Fibroblast of skin of right quadriceps (primary cell): ENCODE measurements around the gene FSIP1.

Source experiments
- DNase-seq: peaks from one replicate; pipeline ENCODE4 v3.0.0-alpha.2; 2013

Gene FSIP1

DNA sequence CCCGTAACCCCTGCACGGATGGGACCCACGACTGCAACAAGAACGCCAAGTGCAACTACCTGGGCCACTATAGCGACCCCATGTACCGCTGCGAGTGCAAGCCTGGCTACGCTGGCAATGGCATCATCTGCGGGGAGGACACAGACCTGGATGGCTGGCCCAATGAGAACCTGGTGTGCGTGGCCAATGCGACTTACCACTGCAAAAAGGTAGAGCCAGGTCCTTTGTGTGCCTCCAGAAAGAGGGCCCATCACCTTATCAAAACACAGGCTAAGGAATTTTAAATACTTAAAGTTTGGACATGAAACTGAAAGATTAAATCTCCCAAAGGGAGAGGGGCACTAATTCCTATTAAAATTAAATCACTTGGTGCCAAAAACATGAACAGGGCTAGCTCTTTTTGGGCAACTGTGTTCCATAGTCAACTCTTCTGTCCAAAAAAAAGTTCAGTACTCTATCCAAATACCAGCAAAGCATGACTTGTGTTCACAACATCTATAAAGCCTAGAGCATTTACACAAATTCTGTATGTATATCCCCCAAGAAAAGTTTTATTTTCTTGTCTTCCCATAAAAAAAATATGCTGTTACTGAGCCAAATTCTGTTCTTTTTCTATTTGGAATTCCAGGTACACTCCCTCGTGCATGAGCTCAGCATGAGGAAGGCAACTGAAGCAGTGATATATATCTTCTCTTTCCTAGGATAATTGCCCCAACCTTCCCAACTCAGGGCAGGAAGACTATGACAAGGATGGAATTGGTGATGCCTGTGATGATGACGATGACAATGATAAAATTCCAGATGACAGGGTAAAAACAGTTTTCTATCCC lies 192.6 kb downstream of the FSIP1 start:
- peak; percentile 46 for DNase-seq

DNA sequence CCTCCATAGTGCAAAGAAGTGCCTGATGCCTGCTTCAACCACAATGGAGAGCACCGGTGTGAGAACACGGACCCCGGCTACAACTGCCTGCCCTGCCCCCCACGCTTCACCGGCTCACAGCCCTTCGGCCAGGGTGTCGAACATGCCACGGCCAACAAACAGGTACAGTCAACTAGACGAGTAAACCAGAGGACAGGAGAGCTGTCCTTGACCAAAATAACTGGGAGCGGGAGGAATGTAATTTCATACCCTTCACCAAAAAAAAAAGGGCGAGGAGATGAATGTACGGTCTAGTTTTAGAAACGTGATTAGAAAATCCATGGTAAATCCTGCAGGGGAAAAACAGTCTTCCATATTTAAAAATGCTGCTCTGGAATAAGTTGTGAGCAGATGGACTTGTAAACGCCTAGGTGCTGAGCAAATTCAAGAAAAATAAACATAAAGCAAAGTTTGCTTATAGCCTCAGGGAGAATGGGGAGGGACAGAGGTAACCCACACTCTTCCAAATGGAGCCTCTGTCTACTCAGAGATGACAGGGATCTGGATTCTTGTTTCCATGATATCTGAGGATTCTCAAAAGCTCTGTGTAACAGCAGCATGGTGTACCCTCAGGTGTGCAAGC lies 193.3 kb downstream of the FSIP1 start:
- DNase-seq: no peak

DNA sequence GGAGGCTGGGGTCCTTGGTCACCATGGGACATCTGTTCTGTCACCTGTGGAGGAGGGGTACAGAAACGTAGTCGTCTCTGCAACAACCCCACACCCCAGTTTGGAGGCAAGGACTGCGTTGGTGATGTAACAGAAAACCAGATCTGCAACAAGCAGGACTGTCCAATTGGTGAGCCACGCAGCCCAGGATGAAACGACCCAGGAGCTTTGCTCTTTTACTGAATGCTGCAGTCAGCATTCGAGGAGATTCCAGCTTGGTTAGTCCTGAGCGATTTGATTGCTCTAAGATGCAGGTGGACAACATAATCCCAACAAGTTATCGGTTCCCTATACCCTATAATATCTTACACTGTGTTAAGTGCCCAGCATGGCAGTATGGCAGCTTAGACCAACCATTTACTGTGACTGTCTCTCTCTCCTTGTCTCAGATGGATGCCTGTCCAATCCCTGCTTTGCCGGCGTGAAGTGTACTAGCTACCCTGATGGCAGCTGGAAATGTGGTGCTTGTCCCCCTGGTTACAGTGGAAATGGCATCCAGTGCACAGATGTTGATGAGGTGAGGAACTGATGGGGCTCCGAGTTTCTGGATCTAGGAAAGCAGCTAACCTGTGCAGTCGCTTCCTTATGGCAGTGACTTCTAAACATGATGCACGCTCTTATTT lies 194.0 kb downstream of the FSIP1 start:
- DNase-seq: peak; percentile 58

DNA sequence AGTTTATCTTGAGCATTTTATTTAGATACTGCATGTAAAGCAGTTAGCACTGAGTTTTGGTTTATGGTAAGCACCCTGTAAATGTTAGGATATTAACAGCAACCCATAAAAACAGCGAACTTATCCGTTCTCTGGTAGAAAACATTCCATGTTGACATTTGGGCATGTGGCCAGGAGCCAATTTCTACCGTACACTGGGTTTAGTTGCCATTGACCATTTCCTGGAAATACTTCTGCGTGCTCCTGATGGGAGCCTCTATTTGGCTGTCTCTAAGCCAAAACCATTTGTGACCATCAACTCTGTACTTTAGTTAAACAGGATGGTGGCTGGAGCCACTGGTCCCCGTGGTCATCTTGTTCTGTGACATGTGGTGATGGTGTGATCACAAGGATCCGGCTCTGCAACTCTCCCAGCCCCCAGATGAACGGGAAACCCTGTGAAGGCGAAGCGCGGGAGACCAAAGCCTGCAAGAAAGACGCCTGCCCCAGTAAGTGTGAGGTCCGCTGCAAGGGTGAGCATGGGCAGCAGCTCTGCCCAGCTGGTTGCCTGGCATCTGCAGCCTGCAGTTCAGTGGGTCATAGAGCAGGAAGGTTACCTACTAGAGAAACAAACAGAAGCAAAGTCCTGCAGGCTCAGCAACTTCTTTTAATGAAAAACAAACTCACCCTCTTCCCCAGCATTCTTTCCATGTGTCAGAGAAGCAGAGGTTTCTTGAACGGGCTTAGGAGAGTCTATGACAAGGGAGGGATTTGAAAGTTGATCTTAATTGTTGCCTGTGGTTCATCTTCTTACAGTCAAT lies 194.7 kb downstream of the FSIP1 start:
- DNase-seq: peak; percentile 64

- peak; percentile 60 for DNase-seq
Observed at GRCh38 chr15:39587096-39587721, 195.4 kb downstream of the FSIP1 start.

GRCh38 chr15:39586387-39587095 lies 196.1 kb downstream of the FSIP1 start:
- peak; percentile 81 for DNase-seq

GRCh38 chr15:39585871-39586301 lies 196.8 kb downstream of the FSIP1 start:
- peak; percentile 43 for DNase-seq

GRCh38 chr15:39585389-39585841 lies 197.2 kb downstream of the FSIP1 start:
- DNase-seq: peak; percentile 52

- DNase-seq: peak; percentile 19
Observed at GRCh38 chr15:39584662-39585388, 197.8 kb downstream of the FSIP1 start.

GRCh38 chr15:39584266-39584659 lies 198.4 kb downstream of the FSIP1 start:
- DNase-seq: no peak

DNA sequence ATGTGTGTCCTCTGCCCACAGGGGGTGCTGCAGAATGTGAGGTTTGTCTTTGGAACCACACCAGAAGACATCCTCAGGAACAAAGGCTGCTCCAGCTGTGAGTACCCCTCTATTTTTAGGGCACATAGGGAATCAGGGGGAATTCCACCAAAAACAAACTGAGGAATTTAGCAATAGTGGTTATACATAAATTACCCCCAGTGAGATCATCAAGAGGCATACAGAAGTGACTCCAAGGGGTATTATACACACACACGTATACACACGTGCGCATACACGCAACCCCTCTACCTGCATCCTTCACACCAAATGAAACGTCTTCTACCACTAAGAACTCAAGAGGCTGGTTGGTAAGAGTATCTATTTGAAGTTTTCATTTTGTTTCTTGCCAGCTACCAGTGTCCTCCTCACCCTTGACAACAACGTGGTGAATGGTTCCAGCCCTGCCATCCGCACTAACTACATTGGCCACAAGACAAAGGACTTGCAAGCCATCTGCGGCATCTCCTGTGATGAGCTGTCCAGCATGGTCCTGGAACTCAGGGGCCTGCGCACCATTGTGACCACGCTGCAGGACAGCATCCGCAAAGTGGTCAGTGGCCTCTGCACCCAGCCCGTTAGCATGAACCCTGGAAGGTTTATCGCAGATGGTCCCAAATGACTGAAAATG lies 198.9 kb downstream of the FSIP1 start:
- DNase-seq: peak; percentile 62

GRCh38 chr15:39582977-39583595 lies 199.6 kb downstream of the FSIP1 start:
- DNase-seq: peak; percentile 28

DNA sequence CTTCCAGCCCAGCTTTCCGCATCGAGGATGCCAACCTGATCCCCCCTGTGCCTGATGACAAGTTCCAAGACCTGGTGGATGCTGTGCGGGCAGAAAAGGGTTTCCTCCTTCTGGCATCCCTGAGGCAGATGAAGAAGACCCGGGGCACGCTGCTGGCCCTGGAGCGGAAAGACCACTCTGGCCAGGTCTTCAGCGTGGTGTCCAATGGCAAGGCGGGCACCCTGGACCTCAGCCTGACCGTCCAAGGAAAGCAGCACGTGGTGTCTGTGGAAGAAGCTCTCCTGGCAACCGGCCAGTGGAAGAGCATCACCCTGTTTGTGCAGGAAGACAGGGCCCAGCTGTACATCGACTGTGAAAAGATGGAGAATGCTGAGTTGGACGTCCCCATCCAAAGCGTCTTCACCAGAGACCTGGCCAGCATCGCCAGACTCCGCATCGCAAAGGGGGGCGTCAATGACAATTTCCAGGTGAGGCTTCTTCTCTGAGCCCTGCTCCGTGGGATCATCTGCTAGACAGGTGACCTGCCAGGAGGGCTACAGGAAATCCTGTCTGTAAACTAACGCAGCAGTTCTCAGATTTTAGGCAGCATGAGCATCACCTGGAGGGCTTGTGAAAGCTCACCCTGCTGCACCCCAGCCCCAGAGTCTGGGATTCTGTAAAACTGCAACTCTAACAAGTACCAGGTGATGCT lies 200.2 kb downstream of the FSIP1 start:
- DNase-seq: peak; percentile 65

DNA sequence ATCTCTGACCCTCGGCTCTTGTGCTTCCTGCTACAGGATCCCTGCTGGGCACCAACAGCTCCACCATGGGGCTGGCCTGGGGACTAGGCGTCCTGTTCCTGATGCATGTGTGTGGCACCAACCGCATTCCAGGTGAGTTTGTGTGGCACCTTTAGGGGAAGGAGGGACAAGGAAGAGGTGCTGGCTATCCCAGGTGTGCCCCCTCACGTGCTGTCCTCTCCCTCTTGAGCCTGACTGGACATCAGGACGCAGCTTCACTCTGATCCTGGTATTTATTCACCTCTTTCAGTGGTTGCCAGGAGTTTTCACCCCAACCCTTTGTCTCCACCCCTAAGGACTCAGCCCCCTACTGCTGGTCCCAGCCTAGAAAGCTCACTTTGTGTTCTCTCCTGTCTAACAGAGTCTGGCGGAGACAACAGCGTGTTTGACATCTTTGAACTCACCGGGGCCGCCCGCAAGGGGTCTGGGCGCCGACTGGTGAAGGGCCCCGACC lies 200.8 kb downstream of the FSIP1 start:
- DNase-seq: peak; percentile 57

GRCh38 chr15:39581242-39581792 lies 201.3 kb downstream of the FSIP1 start:
- DNase-seq: no peak

DNA sequence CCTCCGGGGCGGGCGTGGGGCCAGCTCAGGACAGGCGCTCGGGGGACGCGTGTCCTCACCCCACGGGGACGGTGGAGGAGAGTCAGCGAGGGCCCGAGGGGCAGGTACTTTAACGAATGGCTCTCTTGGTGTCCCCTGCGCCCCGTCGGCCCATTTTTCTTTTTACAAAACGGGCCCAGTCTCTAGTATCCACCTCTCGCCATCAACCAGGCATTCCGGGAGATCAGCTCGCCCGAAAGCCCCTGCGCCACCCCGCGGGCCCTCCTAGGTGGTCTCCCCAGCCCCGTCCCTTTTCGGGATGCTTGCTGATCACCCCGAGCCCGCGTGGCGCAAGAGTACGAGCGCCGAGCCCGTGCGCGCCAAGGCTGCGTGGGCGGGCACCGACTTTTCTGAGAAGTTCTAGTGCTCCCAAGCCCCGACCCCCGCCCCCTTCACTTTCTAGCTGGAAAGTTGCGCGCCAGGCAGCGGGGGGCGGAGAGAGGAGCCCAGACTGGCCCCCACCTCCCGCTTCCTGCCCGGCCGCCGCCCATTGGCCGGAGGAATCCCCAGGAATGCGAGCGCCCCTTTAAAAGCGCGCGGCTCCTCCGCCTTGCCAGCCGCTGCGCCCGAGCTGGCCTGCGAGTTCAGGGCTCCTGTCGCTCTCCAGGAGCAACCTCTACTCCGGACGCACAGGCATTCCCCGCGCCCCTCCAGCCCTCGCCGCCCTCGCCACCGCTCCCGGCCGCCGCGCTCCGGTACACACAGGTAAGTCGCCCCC lies 202.0 kb downstream of the FSIP1 start, which contains the start of gene THBS1:
Gene THBS1, plus strand, starts transcription at position 595 of the 757 bp plus-strand sequence. CDS start 779 bp downstream, outside the sequence.
- peak; percentile 99 for DNase-seq

DNA sequence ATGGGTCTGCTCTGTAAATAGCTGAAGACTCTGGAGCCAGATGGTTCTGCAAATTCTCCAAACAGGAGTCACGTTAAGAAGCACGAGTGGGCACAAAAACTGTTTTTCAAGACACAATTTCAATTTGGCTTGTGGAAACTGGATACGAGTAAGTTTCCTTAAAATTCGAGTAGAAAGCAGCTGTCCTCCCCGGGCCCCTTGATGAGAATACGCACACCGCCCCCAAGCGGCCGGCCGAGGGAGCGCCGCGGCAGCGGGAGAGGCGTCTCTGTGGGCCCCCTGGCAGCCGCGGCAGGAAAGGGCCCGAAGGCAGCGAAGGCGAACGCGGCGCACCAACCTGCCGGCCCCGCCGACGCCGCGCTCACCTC lies 202.5 kb downstream of the FSIP1 start:
- peak; percentile 97 for DNase-seq
